AG09309 (cell line): ENCODE measurements around the gene SEMA3E.
"Not testable (repeated sequence)": the region's sequence is repeated elsewhere in the genome, so short reads cannot be mapped to it uniquely, and the experiment has no call there.

Experiments used
- DNase-seq: peaks from one replicate; pipeline ENCODE4 v3.0.0-alpha.2; 2010; ENCODE audit warnings: low read depth
- H3K4me3 ChIP-seq: 2 replicates; pipeline ENCODE4 v1.5.1; 2011; ENCODE audit warnings: mild to moderate bottlenecking, low read depth, low read length, moderate library complexity; ENCODE audit not compliant: control insufficient read depth
- TF ChIP-seq, protein P1 (sequence below): IDR thresholded peaks from 2 replicates; pipeline ENCODE4 v1.5.1; 2011; ENCODE audit warnings: mild to moderate bottlenecking, low read depth, low read length, inconsistent platforms; ENCODE audit not compliant: insufficient read depth, control insufficient read depth; ENCODE audit errors: missing control alignments

SEMA3E gene

DNA sequence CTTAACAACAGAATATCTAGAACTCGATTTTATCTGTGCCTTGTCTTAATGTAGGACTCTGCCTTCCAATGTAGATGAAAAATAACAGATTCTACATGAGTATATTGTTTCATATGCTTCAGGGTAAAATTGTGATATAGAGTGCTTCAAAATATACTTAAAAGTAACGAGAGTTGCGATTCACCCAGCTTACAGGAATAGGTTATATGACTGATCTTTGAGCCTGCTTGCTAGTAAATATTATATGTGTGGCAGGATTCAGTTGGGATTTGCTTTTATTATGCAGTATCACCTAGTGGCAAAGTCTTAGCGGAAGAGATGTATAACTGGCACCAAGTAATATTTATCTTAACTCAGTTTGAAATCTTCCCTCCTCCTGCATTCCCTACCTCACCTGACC is 183.3 kb downstream of the SEMA3E start:
- TF ChIP-seq, protein P1, sequence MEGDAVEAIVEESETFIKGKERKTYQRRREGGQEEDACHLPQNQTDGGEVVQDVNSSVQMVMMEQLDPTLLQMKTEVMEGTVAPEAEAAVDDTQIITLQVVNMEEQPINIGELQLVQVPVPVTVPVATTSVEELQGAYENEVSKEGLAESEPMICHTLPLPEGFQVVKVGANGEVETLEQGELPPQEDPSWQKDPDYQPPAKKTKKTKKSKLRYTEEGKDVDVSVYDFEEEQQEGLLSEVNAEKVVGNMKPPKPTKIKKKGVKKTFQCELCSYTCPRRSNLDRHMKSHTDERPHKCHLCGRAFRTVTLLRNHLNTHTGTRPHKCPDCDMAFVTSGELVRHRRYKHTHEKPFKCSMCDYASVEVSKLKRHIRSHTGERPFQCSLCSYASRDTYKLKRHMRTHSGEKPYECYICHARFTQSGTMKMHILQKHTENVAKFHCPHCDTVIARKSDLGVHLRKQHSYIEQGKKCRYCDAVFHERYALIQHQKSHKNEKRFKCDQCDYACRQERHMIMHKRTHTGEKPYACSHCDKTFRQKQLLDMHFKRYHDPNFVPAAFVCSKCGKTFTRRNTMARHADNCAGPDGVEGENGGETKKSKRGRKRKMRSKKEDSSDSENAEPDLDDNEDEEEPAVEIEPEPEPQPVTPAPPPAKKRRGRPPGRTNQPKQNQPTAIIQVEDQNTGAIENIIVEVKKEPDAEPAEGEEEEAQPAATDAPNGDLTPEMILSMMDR: no peak
- no peak for DNase-seq
- H3K4me3 ChIP-seq: no peak overlapping the region

DNA sequence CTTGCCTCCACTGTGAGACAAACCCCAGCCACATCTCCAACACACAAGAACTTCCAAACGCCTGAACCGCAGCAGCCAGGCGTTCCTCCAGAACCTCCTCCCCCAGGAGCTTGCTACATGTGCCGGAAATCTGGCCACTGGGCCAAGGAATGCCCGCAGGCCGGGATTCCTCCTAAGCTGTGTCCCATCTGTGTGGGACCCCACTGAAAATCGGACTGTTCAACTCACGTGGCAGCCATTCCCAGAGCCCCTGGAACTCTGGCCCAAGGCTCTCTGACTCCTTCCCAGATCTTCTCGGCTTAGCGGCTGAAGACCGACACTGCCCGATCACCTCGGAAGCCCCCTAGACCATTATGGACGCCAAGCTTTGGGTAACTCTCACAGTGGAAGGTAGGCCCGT is 187.1 kb downstream of the SEMA3E start:
- not testable (repeated sequence) for H3K4me3 ChIP-seq, DNase-seq

DNA sequence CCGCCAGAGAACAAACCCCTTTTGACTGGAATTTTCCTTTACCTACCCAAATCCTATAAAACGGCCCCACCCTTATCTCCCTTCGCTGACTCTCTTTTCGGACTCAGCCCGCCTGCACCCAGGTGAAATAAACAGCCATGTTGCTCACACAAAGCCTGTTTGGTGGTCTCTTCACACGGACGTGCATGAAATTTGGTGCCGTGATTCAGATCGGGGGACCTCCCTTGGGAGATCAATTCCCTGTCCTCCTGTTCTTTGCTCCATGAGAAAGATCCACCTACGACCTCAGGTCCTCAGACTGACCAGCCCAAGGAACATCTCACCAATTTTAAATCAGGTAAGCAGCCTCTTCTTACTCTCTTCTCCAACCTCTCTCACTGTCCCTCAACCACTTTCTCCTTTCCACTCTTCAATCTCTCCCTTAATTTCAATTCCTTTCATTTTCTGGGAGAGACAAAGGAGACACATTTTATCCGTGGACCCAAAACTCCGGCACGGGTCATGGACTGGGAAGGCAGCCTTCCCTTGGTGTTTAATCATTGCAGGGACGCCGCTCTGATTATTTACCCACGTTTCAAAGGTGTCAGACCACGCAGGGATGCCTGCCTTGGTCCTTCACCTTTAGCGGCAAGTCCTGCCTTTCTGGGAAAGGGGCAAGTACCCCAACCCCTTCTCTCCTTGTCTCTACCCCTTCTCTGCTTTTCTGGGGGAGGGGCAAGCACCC is 188.8 kb downstream of the SEMA3E start:
- DNase-seq, H3K4me3 ChIP-seq: not testable (repeated sequence)

DNA sequence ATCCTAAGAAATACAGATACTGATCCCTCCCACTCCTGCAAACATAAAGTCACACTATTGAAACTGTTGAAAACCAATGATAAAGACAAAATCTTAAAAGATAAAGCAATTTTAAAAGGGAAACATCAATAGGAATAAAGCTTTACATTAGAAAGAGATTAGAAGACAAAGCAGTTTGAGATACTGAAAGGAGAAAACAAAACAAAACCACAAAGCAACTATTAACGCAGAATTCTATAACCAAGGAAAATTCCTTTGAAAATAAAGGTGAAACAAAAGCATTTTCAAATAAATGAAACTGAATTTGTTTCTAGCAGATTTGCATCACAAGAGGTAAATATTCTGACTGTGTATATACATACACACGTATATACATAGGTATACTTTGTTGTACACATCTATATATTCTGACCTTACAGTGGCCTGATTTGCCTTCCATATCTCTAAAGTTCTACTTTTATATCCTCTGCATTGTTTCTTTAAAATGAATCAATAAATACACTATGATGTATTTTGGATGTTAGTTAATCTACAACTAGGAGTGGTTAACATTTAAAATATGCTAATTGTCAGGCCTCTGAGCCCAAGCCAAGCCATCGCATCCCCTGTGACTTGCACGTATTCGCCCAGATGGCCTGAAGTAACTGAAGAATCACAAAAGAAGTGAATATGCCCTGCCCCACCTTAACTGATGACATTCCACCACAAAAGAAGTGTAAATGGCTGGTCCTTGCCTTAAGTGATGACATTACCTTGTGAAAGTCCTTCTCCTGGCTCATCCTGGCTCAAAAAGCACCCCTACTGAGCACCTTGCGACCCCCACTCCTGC is 189.6 kb downstream of the SEMA3E start:
- H3K4me3 ChIP-seq, DNase-seq: not testable (repeated sequence)

DNA sequence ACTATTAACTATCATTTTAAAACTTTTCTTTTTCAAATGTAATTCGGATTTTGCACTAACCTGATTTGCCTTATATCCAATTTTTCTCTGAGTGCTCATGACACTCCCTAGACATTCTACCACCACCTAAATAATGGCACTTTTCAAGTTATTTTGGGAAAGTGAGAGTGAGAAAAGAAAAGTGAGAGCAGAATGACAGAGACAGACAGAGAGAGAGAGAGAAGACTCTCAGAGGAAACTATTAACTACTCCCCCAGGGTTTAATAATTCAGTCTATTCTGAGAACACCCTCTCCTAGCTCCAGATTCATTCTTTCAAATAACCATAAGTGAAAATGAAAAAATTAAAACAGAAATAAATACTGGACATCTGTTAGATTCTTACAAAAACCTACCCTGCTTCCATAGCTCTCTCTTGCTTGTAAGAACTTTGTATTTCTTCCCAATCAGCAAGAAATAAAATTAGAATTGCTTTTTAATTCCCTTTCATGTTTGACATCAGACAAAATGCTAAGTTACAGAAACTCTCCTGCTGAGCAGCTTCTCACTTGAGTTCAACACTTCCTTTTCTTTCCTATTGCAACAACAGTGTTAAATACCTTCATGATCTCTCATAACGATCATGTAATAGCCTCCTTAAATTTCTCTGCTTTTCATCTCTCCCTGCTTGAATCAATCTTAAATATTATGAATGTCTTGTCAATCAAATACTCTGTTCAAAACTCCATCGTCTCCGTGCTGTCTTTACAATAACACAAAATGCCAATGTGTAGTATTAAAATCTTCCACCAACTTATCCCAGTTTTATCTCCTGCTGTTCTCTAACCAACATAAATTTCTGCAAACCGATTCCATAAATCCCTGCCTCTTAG is 191.7 kb downstream of the SEMA3E start:
- no peak for DNase-seq
- no peak overlapping the region for H3K4me3 ChIP-seq
- TF ChIP-seq, protein P1: no peak

DNA sequence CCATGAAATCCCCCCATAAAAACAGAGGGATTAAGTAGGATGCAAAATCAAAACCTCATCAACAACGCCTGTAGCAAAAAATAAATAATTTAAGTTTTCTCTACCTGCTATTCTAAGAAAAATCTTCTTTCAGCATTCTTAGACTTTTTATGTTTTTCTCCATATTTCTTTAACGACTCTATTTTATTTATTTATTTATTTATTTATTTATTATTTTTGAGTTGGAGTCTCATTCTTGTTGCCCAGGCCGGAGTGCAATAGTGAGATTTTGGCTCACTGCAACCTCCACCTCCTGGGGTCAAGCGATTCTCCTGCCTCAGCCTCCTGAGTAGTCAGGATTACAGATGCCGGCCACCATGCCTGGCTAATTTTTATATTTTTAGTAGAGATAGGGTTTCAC is 192.5 kb downstream of the SEMA3E start:
- TF ChIP-seq, protein P1: no peak

DNA sequence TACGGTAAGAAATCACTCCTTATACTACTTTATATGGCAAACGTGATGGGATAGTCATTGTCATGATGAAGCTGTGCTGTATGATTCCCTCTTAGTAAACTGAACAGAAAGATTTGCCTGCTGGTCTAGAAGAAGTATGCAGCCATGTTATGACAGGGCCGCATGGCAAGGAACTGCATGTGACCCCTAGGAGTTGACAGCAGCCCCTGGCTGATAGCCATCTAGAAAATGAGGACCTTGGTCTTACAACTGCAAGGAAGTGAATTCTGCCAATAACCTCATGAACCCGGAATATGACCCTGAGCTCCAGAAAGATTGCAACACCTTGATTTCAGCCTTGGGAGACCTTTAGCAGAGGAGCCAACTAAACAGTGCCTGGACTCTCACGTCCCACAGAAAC is 193.3 kb downstream of the SEMA3E start:
- no peak overlapping the region for H3K4me3 ChIP-seq
- TF ChIP-seq, protein P1: no peak
- DNase-seq: no peak

More for the DNA sequence above, 192.5 kb downstream of the SEMA3E start:
- no peak for DNase-seq
- H3K4me3 ChIP-seq: no peak overlapping the region

DNA sequence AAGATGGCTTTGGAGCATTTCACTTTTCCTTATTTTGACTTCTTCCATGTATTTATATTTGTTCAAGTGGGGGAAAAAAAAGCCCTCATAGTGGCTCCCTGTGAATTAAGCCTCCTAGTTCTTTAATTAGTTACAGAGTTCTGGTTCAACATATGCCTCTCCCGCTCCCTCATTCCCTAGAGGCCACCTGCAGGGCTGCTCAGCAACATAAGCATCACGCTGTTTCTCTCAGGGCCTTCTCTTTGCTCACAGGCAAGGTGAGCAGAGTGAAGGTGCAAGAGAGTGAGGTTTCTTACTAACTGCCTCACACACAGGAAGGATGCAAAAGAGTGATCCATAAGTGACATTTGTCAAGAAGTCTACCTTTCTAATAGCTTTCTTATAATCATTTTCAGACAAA is 196.7 kb downstream of the SEMA3E start:
- TF ChIP-seq, protein P1: no peak
- H3K4me3 ChIP-seq: no peak overlapping the region
- no peak for DNase-seq
